Stimulated activated CD8-positive, alpha-beta memory T cell treated with anti-CD3 and anti-CD28 coated beads, Interleukin-7, amount 100 ng/mL, for 4 hours (primary cell): ENCODE results near the gene AZU1.
"Not testable (repeated sequence)": the region's sequence is repeated elsewhere in the genome, so short reads cannot be mapped to it uniquely, and the experiment has no call there.

Experiments
- DNase-seq, 2 donors: peaks; one replicate each; pipeline ENCODE4 v3.0.0-alpha.2; 2020; ENCODE audit warnings: low read depth in 2 of 2

Gene AZU1

GRCh38 chr19:872266-872951 is 44.8 kb downstream of the AZU1 start:
- DNase-seq = peak; percentile 58 to 62

DNA sequence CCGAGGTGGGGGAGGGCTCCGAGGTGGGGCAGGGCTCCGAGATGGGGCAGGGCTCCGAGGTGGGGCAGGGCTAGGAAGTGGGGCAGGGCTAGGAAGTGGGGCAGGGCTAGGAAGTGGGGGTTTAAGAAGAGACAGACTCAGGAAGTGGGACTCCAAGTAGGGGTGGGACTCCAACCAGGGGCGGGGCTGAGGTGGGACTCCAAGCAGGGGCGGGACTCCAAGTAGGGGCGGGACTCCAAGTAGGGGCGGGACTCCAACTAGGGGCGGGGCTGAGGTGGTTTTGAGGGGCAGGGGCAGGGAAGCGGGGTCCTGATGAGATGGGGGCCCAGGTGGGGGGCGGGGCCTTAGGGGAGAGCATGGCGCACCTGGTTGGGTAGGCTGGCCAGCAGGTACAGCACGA is 45.4 kb downstream of the AZU1 start:
- peak; percentile 53 to 62 for DNase-seq

DNA sequence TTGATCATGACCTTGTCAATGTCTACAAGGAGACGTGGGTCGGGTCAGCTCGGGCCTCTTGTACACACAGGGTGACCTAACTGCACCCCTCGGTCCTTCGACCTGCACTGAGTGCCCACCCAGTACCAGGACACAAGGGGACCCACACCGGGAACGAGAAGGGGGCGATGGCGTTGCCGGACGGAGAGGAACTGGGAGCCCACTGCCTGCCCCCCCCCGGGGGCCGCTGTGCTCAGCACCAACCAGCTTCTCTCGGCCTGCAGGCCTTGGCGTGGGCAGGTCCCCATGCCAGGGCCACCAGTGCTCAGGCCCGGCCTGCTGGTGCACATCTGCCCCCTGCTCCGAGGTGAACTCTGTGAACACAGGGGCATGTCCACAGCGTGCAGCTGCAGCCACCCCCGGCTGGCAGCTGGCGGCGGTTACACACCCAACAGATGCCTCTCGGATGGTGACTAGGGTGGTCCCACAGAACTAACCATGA is 46.0 kb downstream of the AZU1 start:
- no peak for DNase-seq

DNA sequence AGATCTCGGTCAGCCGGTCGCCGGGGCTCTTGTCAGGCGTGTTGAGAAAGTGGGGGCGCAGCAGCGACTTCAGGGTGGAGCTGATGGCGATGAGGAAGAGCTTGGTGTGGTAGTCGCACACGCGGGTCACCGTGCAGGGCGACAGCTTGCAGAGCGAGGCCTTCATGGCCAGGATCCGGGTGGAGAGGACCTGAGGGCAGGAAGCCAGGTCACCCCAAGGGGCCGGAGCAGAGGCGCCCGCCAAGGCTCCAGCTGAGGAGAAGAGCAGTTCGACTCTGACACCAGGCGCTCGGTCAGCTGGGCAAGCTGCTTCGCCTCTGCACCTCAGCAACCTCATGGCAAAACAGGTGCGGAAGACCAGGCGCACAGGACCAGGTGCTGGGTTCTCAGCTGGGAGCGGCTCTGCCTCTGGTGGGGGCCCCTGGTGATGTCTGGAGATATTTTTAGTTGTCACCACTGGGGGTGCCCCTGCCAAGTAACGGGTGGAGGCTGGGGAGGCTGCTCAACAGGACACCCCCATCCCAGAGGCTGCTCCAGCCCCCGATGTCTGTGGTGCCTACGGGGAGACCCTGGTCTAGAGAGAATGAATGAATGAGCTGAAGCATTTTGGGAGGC is 47.7 kb downstream of the AZU1 start:
- no peak for DNase-seq

DNA sequence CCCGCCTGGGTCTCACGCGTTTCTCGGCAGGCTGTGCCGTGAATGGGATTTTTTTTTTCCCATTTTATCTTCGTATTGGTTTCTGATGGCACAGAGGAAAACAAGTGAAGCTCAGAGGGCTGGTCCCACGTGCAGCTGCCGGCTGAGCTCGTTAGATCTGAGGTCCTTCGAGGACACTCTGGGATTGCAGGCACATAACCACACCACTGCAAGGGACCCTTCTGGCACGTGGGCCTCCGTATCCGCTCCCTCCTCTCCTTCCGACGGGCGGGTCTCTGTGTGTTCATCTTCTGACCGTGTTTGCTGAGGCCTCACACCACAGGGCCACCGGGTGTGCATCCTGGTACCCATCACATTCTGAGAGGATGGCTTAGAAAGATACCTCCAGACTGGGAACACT is 48.5 kb downstream of the AZU1 start:
- no peak for DNase-seq

DNA sequence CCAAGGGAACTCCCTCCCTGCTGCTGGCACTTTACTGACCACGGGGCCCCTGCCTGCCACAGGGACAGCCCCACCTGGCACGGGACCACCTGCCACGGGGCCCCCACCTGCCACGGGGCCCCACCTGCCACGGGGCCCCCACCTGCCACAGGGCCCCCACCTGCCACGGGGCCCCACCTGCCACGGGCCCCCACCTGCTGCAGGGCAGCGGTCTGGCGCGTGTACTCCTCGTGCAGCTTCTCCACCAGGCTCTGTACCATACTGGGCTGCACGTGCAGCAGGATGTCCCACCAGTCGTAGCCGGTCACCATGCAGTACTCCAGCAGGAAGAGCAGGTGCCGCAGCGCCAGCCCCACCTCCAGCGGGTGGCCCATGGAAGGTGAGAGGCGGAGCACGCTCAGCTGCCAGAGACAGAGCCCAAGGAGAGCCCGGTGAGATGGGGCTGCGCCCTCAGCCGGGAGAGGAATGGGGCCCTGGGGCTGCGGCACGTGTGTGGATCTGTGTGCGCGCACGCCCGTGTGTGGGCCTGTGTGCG is 49.2 kb downstream of the AZU1 start:
- no peak for DNase-seq

- not testable (repeated sequence) for DNase-seq
Observed at GRCh38 chr19:877992-878660, 50.5 kb downstream of the AZU1 start.

- not testable (repeated sequence) for DNase-seq
Observed at GRCh38 chr19:878751-879561, 51.3 kb downstream of the AZU1 start.

GRCh38 chr19:879711-880438 is 52.2 kb downstream of the AZU1 start:
- no peak for DNase-seq
